ENCODE measurements around the gene TAMM41. TPM values are rescaled to one million over a fixed set of nuclear protein-coding genes. Genes with fewer than 3 reads are reported as not detected.

Gene TAMM41
- total RNA-seq, 1 donor from 2014 or later: 12.9 TPM

- no peak overlapping the region for H3K4me3 ChIP-seq (ENCODE audit: low read depth, low read length)
- no peak for DNase-seq (ENCODE audit: low read depth)
- peak; percentile 22 for TF ChIP-seq CTCF (conservative IDR thresholded peaks at IDR 0.05; ENCODE audit: low read depth, low read length)
Observed at GRCh38 chr3:11847607-11848006, 922 bp upstream of the TAMM41 start.

DNA sequence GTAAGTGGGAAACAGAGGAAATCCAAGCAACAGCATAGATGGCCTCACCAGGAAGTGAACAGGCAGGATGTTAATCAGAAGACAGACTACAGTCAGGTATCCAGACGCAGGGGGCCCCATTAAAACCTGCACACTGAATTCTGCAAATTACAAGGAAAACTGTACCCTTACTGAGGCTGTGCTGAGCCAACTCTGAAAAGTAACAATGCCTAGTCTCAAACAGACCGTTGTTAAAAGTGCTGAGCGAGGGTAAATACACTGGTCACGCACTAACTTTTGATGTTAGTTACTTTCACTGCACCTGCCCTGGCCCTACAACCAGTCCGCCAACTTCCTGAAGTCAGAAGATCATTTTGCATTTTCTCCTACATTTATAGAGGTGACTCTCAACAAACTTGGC, 1.0 kb downstream of the TAMM41 start:
- no peak for TF ChIP-seq CTCF (conservative IDR thresholded peaks at IDR 0.05; ENCODE audit: low read depth, low read length)
- no peak for DNase-seq (ENCODE audit: low read depth)
- peak overlapping the region; percentile 97 for H3K4me3 ChIP-seq (ENCODE audit: low read depth, low read length)

- no peak for DNase-seq (ENCODE audit: low read depth)
- TF ChIP-seq CTCF (conservative IDR thresholded peaks at IDR 0.05; ENCODE audit: low read depth, low read length): no peak
- H3K4me3 ChIP-seq (ENCODE audit: low read depth, low read length): no peak overlapping the region
Observed at GRCh38 chr3:11844891-11845290, 1.8 kb downstream of the TAMM41 start.

- TF ChIP-seq CTCF (conservative IDR thresholded peaks at IDR 0.05; ENCODE audit: low read depth, low read length): peak; percentile 52
- H3K4me3 ChIP-seq (ENCODE audit: low read depth, low read length): no peak overlapping the region
- DNase-seq (ENCODE audit: low read depth): no peak
Observed at GRCh38 chr3:11835028-11835639, 11.6 kb downstream of the TAMM41 start.

GRCh38 chr3:11832981-11833905, 13.4 kb downstream of the TAMM41 start:
- DNase-seq (ENCODE audit: low read depth): no peak
- TF ChIP-seq CTCF (conservative IDR thresholded peaks at IDR 0.05; ENCODE audit: low read depth, low read length): no peak
- H3K4me3 ChIP-seq (ENCODE audit: low read depth, low read length): no peak overlapping the region

- DNase-seq (ENCODE audit: low read depth): no peak
- H3K4me3 ChIP-seq (ENCODE audit: low read depth, low read length): no peak overlapping the region
- TF ChIP-seq CTCF (conservative IDR thresholded peaks at IDR 0.05; ENCODE audit: low read depth, low read length): no peak
Observed at GRCh38 chr3:11829416-11829815, 17.3 kb downstream of the TAMM41 start.
